Nephron progenitor cell (in vitro differentiated cells): ENCODE measurements around the gene RBM23.
"Not testable (repeated sequence)": the region's sequence is repeated elsewhere in the genome, so short reads cannot be mapped to it uniquely, and the experiment has no call there.

Experiments used
- DNase-seq: peaks from one replicate; pipeline ENCODE4 v3.0.0; 2021
- H3K27ac Mint-ChIP-seq: 2 replicates; pipeline ENCODE4 v1.8.0; 2021; ENCODE audit warnings: mild to moderate bottlenecking, moderate library complexity, mixed read lengths
- H3K27me3 Mint-ChIP-seq: 2 replicates; pipeline ENCODE4 v1.8.0; 2021; ENCODE audit warnings: mild to moderate bottlenecking, low read depth, mixed read lengths; ENCODE audit not compliant: poor library complexity
- H3K36me3 Mint-ChIP-seq: 2 replicates; pipeline ENCODE4 v1.8.0; 2021; ENCODE audit warnings: low read depth, mixed read lengths
- H3K4me1 Mint-ChIP-seq: 2 replicates; pipeline ENCODE4 v1.8.0; 2021; ENCODE audit warnings: mixed read lengths
- H3K4me3 Mint-ChIP-seq: 2 replicates; pipeline ENCODE4 v1.8.0; 2021; ENCODE audit warnings: mild to moderate bottlenecking, moderate library complexity, mixed read lengths
- H3K9me3 Mint-ChIP-seq: 2 replicates; pipeline ENCODE4 v1.8.0; 2021; ENCODE audit warnings: mild to moderate bottlenecking, moderate library complexity, mixed read lengths
- CTCF ChIP-seq: fragments of 200-600 bp; sonication (generic); IDR thresholded peaks from 2 replicates; pipeline ENCODE4 v1.5.0; 2021; ENCODE audit warnings: antibody characterized with exemption

RBM23 gene

GRCh38 chr14:22952418-22952817 lies 33.5 kb upstream of the RBM23 start:
- no peaks in the 10 kb centered on the region for H3K27me3 Mint-ChIP-seq
- peaks cover 50% of the 10 kb centered on the region for H3K36me3 Mint-ChIP-seq
- H3K4me3 Mint-ChIP-seq: no peak overlapping the region
- peaks cover 26% of the 10 kb centered on the region for H3K4me1 Mint-ChIP-seq
- TF ChIP-seq CTCF: no peak
- H3K27ac Mint-ChIP-seq: no peak overlapping the region
- no peaks in the 10 kb centered on the region for H3K9me3 Mint-ChIP-seq
- DNase-seq: no peak

- peaks cover 26% of the 10 kb centered on the region for H3K4me1 Mint-ChIP-seq
- H3K27me3 Mint-ChIP-seq, DNase-seq, H3K27ac Mint-ChIP-seq, H3K4me3 Mint-ChIP-seq, H3K9me3 Mint-ChIP-seq: not testable (repeated sequence)
- H3K36me3 Mint-ChIP-seq: peaks cover 56% of the 10 kb centered on the region
Observed at GRCh38 chr14:22951795-22952194, 32.8 kb upstream of the RBM23 start.

- TF ChIP-seq CTCF: no peak
- no peaks in the 10 kb centered on the region for H3K27me3 Mint-ChIP-seq
Observed at GRCh38 chr14:22945642-22946041, 26.7 kb upstream of the RBM23 start.

GRCh38 chr14:22939684-22940083 lies 20.7 kb upstream of the RBM23 start:
- TF ChIP-seq CTCF: no peak
- DNase-seq: no peak
- Mint-ChIP-seq H3K36me3 (peaks cover 49% of the 10 kb centered on the region), H3K4me1 (no peaks in the 10 kb centered on the region), H3K4me3 (no peak overlapping the region), H3K9me3 (no peaks in the 10 kb centered on the region), H3K27me3 (no peaks in the 10 kb centered on the region), H3K27ac (no peak overlapping the region)

More at GRCh38 chr14:22945642-22946041, 26.7 kb upstream of the RBM23 start:
- H3K4me1 Mint-ChIP-seq: no peaks in the 10 kb centered on the region
- H3K4me3 Mint-ChIP-seq: no peak overlapping the region
- no peak overlapping the region for H3K27ac Mint-ChIP-seq
- no peak for DNase-seq
- H3K9me3 Mint-ChIP-seq: no peaks in the 10 kb centered on the region
- H3K36me3 Mint-ChIP-seq: peaks cover 62% of the 10 kb centered on the region

DNA sequence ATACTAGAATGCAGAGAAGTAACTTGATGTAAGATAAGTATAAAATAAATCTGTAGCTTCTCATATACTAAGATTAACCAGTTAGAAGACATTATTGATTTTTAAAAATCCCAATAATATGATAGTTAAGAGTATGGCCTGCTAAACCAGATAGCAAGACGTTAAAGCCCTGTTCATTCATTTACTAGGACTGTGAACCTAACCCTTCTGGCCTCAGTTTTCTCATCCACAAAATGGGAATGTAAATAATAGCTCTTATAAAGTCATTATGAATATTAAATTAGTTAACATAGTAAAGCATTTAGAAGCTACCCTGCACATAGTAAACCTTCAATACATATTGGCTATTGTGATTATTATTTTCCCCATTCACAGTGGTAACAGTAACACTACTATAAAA lies 16.2 kb upstream of the RBM23 start:
- Mint-ChIP-seq H3K27me3 (no peaks in the 10 kb centered on the region), H3K36me3 (peaks cover 27% of the 10 kb centered on the region), H3K4me1 (peaks cover 5% of the 10 kb centered on the region), H3K27ac (no peak overlapping the region), H3K4me3 (no peak overlapping the region), H3K9me3 (no peaks in the 10 kb centered on the region)
- DNase-seq: no peak
- TF ChIP-seq CTCF: no peak

DNA sequence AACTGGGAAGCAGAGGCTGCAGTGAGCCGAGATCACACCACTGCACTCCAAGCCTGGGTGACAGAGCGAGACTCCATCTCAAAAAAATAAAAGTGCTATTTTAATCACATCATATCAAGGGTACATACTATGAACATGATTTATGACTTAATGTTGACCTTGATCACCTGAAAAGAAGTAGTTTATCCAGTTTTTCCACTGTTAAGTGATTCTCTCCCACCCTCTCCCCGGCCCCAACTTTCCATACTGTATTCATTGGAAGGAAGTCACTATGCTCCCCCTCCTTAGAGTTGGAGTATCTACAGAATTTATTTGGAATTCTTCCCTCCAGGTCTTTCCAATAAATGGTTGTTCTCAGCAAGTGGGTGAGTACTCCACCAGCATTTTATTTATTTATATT lies 13.2 kb upstream of the RBM23 start:
- no peak for DNase-seq
- H3K4me3 Mint-ChIP-seq: no peak overlapping the region
- H3K27me3 Mint-ChIP-seq: no peaks in the 10 kb centered on the region
- peaks cover 5% of the 10 kb centered on the region for H3K4me1 Mint-ChIP-seq
- H3K9me3 Mint-ChIP-seq: no peaks in the 10 kb centered on the region
- H3K27ac Mint-ChIP-seq: no peak overlapping the region
- peaks cover 17% of the 10 kb centered on the region for H3K36me3 Mint-ChIP-seq
- TF ChIP-seq CTCF: no peak
